ENCODE results near the gene IL3RA.

Gene IL3RA

DNA sequence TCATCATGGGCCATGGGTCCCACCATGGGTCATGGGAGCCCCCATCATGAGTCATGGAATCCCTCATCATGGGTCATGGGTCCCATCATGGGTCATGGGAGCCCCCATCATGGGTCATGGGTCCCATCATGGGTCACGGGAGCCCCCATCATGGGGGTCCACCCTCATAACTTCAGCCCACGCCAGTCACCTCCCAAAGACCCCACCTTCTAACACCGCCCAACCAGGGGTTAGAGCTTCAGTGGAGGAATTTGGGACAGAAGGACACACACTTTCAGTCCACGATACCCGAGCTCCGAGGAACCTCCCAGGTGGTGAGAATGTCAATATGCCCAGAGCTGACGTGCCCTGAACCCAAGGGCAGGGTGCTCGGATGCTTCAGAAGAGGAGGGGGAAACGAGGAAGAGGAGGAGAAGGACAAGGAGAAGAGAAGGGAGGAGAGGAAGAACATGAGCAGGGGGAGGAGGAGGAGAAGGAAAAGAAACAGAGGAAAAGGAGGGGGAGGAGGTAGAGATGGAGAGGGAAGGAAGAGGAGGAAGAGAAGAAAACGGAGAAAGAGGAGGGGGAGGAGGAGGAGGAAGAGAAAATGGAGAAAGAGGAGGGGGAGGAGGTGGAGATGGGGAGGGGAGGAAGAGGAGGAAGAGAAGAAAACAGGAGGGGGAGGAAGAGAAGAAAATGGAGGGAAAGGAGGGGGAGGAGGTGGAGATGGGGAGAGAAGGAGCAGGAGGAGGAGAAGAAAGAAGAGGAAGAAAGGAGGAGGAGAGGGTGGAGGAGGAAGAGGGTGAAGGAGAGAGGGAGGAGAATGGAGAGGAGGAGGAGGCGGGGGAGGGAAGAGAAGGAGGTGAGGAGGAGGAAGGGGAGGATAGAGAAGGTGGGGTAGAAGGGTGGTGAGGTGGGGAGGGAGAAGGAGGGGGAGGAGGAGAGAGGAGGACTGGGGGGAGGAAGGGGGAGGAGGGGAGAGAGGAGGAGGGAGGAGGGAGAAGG lies 17.7 kb downstream of the IL3RA start:
- TF ChIP-seq, protein P1, sequence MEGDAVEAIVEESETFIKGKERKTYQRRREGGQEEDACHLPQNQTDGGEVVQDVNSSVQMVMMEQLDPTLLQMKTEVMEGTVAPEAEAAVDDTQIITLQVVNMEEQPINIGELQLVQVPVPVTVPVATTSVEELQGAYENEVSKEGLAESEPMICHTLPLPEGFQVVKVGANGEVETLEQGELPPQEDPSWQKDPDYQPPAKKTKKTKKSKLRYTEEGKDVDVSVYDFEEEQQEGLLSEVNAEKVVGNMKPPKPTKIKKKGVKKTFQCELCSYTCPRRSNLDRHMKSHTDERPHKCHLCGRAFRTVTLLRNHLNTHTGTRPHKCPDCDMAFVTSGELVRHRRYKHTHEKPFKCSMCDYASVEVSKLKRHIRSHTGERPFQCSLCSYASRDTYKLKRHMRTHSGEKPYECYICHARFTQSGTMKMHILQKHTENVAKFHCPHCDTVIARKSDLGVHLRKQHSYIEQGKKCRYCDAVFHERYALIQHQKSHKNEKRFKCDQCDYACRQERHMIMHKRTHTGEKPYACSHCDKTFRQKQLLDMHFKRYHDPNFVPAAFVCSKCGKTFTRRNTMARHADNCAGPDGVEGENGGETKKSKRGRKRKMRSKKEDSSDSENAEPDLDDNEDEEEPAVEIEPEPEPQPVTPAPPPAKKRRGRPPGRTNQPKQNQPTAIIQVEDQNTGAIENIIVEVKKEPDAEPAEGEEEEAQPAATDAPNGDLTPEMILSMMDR (IDR thresholded peaks at IDR 0.05; ENCODE audit: low read depth, low read length, missing control alignments) = no peak
- no peak for DNase-seq (ENCODE audit: extremely low read depth, low read depth)
- H3K4me3 ChIP-seq (replicated peaks; ENCODE audit: low read depth, low read length) = no peak overlapping the region

DNA sequence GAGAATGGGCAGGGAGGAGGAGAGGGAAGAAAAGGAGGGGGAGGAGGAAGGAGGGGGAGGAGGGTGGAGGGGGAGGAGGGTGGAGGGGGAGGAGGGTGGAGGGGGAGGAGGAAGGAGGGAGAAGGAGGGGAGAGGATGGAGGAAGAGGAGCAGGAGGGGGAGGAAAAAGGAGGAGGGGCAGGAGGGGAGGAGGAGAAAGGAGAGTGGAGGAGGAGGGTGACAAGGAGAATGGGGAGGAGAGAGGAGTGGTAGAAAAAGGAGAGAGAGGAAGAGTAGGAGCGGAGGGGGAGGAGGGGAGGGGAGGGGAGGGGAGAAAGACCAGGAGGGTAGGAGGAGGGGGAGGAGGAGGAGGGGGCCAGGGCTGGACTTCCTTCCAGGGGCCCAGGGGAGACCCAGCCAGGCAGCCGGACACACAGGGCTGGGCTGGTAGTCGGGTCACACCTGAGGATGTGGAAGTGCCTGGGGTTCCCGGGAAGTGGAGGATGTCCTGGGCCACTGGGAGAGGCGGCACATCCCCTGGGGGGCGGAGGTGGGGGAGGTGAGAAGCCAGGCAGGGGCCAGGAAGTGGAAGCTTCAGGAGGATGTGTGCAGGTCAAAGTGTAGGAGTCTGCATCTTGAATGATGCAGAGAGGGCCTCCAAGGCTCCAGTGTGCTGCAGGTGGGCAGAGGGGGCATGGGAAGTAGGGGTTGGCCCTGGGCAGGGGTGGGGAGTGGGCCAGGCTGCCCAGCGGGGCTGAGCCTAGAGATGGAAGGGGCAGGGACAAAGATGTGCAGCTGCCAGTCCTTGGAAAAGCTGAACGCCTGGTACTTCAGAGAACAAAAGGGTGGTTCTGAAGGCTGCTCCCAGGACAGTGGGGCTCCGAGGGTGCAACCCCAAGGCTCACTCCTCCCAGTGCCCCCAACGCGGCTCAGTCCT lies 18.8 kb downstream of the IL3RA start:
- no peak for DNase-seq (ENCODE audit: extremely low read depth, low read depth)
- TF ChIP-seq, protein P1 (IDR thresholded peaks at IDR 0.05; ENCODE audit: low read depth, low read length, missing control alignments) = no peak
- no peak overlapping the region for H3K4me3 ChIP-seq (replicated peaks; ENCODE audit: low read depth, low read length)

DNA sequence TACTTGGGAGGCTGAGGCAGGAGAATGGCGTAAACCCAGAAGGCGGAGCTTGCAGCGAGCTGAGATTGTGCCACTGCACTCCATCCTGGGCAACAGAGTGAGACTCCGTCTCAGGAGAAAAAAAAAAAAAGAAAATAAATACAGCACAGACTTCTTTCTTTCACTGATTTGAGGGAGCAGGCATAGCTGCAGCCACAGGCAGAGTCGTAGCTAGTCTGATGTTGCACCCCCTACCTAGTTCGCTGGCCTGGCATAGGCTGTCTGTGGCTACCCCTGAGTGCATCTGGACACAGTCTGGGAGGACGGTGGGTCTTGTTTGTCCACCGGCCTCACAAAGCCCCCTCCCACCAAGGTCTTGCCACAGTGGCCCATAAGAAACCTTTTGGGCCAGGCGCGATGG lies 21.4 kb downstream of the IL3RA start:
- TF ChIP-seq, protein P1 (IDR thresholded peaks at IDR 0.05; ENCODE audit: low read depth, low read length, missing control alignments) = no peak
- H3K4me3 ChIP-seq (replicated peaks; ENCODE audit: low read depth, low read length) = no peak overlapping the region
- no peak for DNase-seq (ENCODE audit: extremely low read depth, low read depth)

DNA sequence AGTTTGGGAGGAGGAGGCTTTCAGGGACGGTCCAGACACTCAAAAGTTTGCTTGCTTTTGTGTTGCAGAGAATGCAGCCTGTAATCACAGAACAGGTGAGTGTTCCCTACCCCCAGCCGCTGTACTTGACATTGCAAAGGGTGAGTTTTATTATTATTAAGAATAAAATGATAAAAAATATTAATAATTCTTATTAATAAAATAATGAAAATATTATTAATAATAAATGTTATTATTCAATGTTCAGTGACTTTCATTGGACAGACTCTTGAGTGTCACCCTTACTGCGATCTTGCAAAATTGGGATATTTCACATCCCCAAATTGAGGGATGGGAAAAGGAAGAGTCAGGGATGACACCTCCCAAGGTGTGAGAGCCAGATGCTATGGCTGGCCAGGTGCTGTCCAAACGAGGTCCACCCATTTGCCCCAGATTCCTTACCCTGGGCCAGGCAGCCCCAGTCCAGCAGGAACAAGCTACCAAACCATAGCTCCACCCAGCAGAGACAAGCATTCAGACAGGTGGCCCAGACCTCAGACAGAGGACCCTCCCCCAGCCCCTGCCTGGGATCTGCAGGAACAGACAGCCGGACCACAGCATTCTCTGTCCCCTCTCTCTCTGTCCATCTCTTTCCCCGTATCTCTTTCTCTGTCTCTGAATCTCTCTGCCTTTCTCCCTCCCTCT lies 22.4 kb downstream of the IL3RA start:
- H3K4me3 ChIP-seq (replicated peaks; ENCODE audit: low read depth, low read length) = no peak overlapping the region
- TF ChIP-seq, protein P1 (IDR thresholded peaks at IDR 0.05; ENCODE audit: low read depth, low read length, missing control alignments) = no peak
- no peak for DNase-seq (ENCODE audit: extremely low read depth, low read depth)

DNA sequence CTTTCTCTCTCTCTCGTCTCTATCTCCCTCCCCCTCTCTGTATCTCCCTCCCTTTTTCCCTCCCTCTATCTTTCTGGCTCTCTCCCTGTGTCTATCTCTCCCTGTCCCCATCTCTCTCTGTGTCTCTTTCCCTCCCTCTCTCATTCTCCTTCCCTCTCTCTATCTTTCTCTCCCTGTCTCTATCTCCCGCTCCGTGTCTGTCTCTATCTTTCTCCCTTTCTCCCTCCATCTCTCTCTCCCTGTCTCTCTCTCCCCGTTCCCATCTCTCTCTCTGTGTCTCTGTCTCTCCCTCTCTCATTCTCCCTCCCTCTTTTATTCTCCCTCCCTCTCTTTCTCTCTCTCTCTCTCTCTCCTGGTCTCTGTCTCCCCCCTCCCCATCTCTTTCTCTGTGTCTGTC lies 22.9 kb downstream of the IL3RA start:
- TF ChIP-seq, protein P1 (IDR thresholded peaks at IDR 0.05; ENCODE audit: low read depth, low read length, missing control alignments) = no peak
- DNase-seq (ENCODE audit: extremely low read depth, low read depth) = no peak
- H3K4me3 ChIP-seq (replicated peaks; ENCODE audit: low read depth, low read length) = no peak overlapping the region

DNA sequence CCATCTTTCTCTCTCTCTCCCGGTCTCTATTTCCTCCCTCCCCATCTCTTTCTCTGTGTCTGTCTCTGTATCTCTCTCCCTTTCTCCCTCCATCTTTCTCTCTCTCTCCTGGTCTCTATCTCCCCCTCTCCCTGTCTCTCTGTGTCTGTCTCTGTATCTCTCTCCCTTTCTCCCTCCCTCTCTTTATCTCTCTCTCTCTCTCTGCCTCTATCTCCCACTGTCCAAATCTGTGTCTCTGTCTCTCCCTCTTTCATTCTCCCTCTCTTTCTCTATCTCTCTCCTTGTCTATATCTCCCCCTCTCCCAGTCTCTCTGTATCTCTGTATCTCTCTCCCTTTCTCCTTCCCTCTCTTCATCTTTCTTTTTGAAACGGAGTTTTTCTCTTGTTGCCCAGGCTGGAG lies 23.6 kb downstream of the IL3RA start:
- TF ChIP-seq, protein P1 (IDR thresholded peaks at IDR 0.05; ENCODE audit: low read depth, low read length, missing control alignments) = no peak
- no peak for DNase-seq (ENCODE audit: extremely low read depth, low read depth)
- no peak overlapping the region for H3K4me3 ChIP-seq (replicated peaks; ENCODE audit: low read depth, low read length)
